Ascending aorta (tissue), 2 donors: ENCODE results near the gene AP5M1. TPM values are rescaled to one million over a fixed set of nuclear protein-coding genes. Genes with fewer than 3 reads are reported as not detected.

Experiments
- DNase-seq, 2 donors: peaks; one replicate each; pipeline ENCODE4 v3.0.0-alpha.2; 2019; ENCODE audit warnings: low spot score in 2 of 2
- H3K27ac ChIP-seq, 2 donors: fragments of 200-600 bp; sonication (generic); one replicate each; pipeline ENCODE4 v1.5.1; 2016 to 2017; ENCODE audit warnings: mild to moderate bottlenecking in 1 of 2
- H3K27me3 ChIP-seq: fragments of 200-600 bp; sonication (generic); one replicate; pipeline ENCODE4 v1.5.1; 2017
- H3K36me3 ChIP-seq, 2 donors: fragments of 200-600 bp; sonication (generic); one replicate each; pipeline ENCODE4 v1.5.1; 2016
- H3K4me1 ChIP-seq, 2 donors: fragments of 200-600 bp; sonication (generic); one replicate each; pipeline ENCODE4 v1.5.1; 2016 to 2017; ENCODE audit warnings: mild to moderate bottlenecking in 1 of 2
- H3K4me3 ChIP-seq, 2 donors: fragments of 200-600 bp; sonication (generic); one replicate each; pipeline ENCODE4 v1.5.1; 2016 to 2017; ENCODE audit warnings: mild to moderate bottlenecking in 1 of 2
- H3K9me3 ChIP-seq, 2 donors: fragments of 200-600 bp; sonication (generic); one replicate each; pipeline ENCODE4 v1.5.1; 2016
- CTCF ChIP-seq, 3 experiments: fragments of 200-600 bp in 2 of 3; fragments of 450-650 bp in 1 of 3; sonication (generic) in 2 of 3; IDR thresholded peaks; one replicate each; pipeline ENCODE4 v1.5.1; 2016 to 2019; ENCODE audit warnings: antibody characterized with exemption in 3 of 3, mild to moderate bottlenecking in 1 of 3, moderate library complexity in 1 of 3
- intact Hi-C: fragments of 100-400 bp; cut with DNase I; formaldehyde crosslinking; loops from one replicate; pipeline ENCODE4 v1.15.1; 2023
- total RNA-seq: library from RNA; depleted of rRNA; stranded (reverse); fragments of >200 nt; gene quantifications from one replicate; pipeline ENCODE4 v1.1.0, GENCODE V29; 2016

Gene AP5M1
- total RNA-seq, 1 donor from 2014 or later, result 6.2 TPM

- no peak for DNase-seq
- TF ChIP-seq CTCF (IDR thresholded peaks at IDR 0.05), result no peak
Observed at GRCh38 chr14:57259672-57260071, 9.1 kb upstream of the AP5M1 start.

GRCh38 chr14:57261604-57262003 lies 7.2 kb upstream of the AP5M1 start:
- DNase-seq, result no peak
- TF ChIP-seq CTCF (IDR thresholded peaks at IDR 0.05), result no peak
- Histone ChIP-seq H3K36me3 (no peaks in the 10 kb centered on the region), H3K27ac (no peak overlapping the region), H3K9me3 (no peaks in the 10 kb centered on the region), H3K4me1 (peaks cover 0 to 8% of the 10 kb centered on the region in 2 donors), H3K4me3 (no peak overlapping the region), H3K27me3 (no peaks in the 10 kb centered on the region)
- intact Hi-C loops, result loop anchor here (10.0 kb wide), 2 partner anchors 687 to 823 kb away; partner anchors contain the start of gene TMEM260

More at GRCh38 chr14:57259672-57260071, 9.1 kb upstream of the AP5M1 start:
- no peaks in the 10 kb centered on the region for H3K27me3 ChIP-seq
- H3K36me3 ChIP-seq, result no peaks in the 10 kb centered on the region
- H3K27ac ChIP-seq, result no peak overlapping the region
- no peak overlapping the region for H3K4me3 ChIP-seq
- H3K4me1 ChIP-seq, result no peaks in the 10 kb centered on the region
- intact Hi-C loops, result loop anchor here (10.0 kb wide), 2 partner anchors 685 to 825 kb away; partner anchors contain the start of gene TMEM260
- no peaks in the 10 kb centered on the region for H3K9me3 ChIP-seq

- no peak for TF ChIP-seq CTCF (IDR thresholded peaks at IDR 0.05)
- DNase-seq, result no peak
- H3K4me1 ChIP-seq, result peaks cover 0 to 10% of the 10 kb centered on the region in 2 donors
- no peaks in the 10 kb centered on the region for H3K9me3 ChIP-seq
- no peak overlapping the region for H3K27ac ChIP-seq
- H3K27me3 ChIP-seq, result no peaks in the 10 kb centered on the region
- no peak overlapping the region for H3K4me3 ChIP-seq
- intact Hi-C loops, result loop anchor here (10.0 kb wide), 2 partner anchors 687 to 823 kb away; partner anchors contain the start of gene TMEM260
- no peaks in the 10 kb centered on the region for H3K36me3 ChIP-seq
Observed at GRCh38 chr14:57262117-57262516, 6.7 kb upstream of the AP5M1 start.

GRCh38 chr14:57266065-57266464 lies 2.7 kb upstream of the AP5M1 start:
- DNase-seq, result no peak
- intact Hi-C loops, result loop anchor here (5.0 to 10.0 kb wide), 4 partner anchors 126 to 1161 kb away; partner anchors contain the start of genes KIAA0586, NAA30, TIMM9 and TMEM260
- H3K27ac ChIP-seq, result peak overlapping the region in 1 of 2 donors; percentile 28

GRCh38 chr14:57273236-57273635 lies 4.5 kb downstream of the AP5M1 start:
- intact Hi-C loops, result no loop called here
- H3K27ac ChIP-seq, result no peak overlapping the region

More at GRCh38 chr14:57266065-57266464, 2.7 kb upstream of the AP5M1 start:
- H3K27me3 ChIP-seq, result no peaks in the 10 kb centered on the region
- H3K4me3 ChIP-seq, result no peak overlapping the region
- no peak for TF ChIP-seq CTCF (IDR thresholded peaks at IDR 0.05)
- no peaks in the 10 kb centered on the region for H3K9me3 ChIP-seq
- peaks cover 5 to 26% of the 10 kb centered on the region in 2 donors for H3K4me1 ChIP-seq
- no peaks in the 10 kb centered on the region for H3K36me3 ChIP-seq

More at GRCh38 chr14:57273236-57273635, 4.5 kb downstream of the AP5M1 start:
- TF ChIP-seq CTCF (IDR thresholded peaks at IDR 0.05), result no peak
- no peak for DNase-seq
- Histone ChIP-seq H3K27me3 (no peaks in the 10 kb centered on the region), H3K4me1 (peaks cover 6 to 20% of the 10 kb centered on the region in 2 donors), H3K36me3 (peaks cover 0 to 9% of the 10 kb centered on the region in 2 donors), H3K4me3 (no peak overlapping the region), H3K9me3 (no peaks in the 10 kb centered on the region)
